Activated CD4-positive, alpha-beta T cell treated with anti-CD3 and anti-CD28 coated beads for 36 hours (primary cell): ENCODE measurements around the gene DUS2. TPM values are rescaled to one million over a fixed set of nuclear protein-coding genes. Genes with fewer than 3 reads are reported as not detected.
"Not testable (repeated sequence)": the region's sequence is repeated elsewhere in the genome, so short reads cannot be mapped to it uniquely, and the experiment has no call there.

Experiments used
- ATAC-seq: fragments of 200-7000 bp; cut with Tn5 transposase; one replicate; pipeline ENCODE4 v1.10.0; 2021; ENCODE audit warnings: mild to moderate bottlenecking, moderate library complexity
- CTCF ChIA-PET: fragments of 350-600 bp; sonication (Branson Sonifier 250); formaldehyde crosslinking; loops from one replicate; lab custom pipeline; 2021; ENCODE audit warnings: antibody characterized with exemption; lab: Charles Lee
- POLR2A ChIA-PET: fragments of 350-600 bp; sonication (Branson Sonifier 250); formaldehyde crosslinking; loops from one replicate; lab custom pipeline; 2021; ENCODE audit warnings: antibody characterized with exemption, inconsistent platforms; lab: Charles Lee
- DNase-seq: peaks from one replicate; pipeline ENCODE4 v3.0.0-alpha.2; 2020
- H3K27ac Mint-ChIP-seq: one replicate; pipeline ENCODE4 v1.8.0; 2021; ENCODE audit warnings: mixed read lengths
- H3K27me3 Mint-ChIP-seq: one replicate; pipeline ENCODE4 v1.8.0; 2021; ENCODE audit warnings: mixed read lengths
- H3K36me3 Mint-ChIP-seq: one replicate; pipeline ENCODE4 v1.8.0; 2021; ENCODE audit warnings: low read depth, mixed read lengths
- H3K4me1 Mint-ChIP-seq: one replicate; pipeline ENCODE4 v1.8.0; 2021; ENCODE audit warnings: mixed read lengths
- H3K4me3 Mint-ChIP-seq: one replicate; pipeline ENCODE4 v1.8.0; 2021; ENCODE audit warnings: mild to moderate bottlenecking, moderate library complexity, mixed read lengths
- H3K9me3 Mint-ChIP-seq: one replicate; pipeline ENCODE4 v1.8.0; 2021; ENCODE audit warnings: low read depth, mixed read lengths
- intact Hi-C, 2 experiments: fragments of 100-400 bp; cut with DNase I in 1 of 2; cut with micrococcal nuclease in 1 of 2; formaldehyde crosslinking; loops; one replicate each; pipeline versions ENCODE4 v1.14.2 to v1.15.1; 2022 to 2024; cut with DNase I, micrococcal nuclease
- total RNA-seq, 2 experiments: library from RNA; stranded (reverse); gene quantifications; one replicate each; pipeline ENCODE4 v1.2.3, GENCODE V29; 2021

DUS2 gene
- total RNA-seq, 2 experiments from 2014 or later = 29.5 to 33.1 TPM

DNA sequence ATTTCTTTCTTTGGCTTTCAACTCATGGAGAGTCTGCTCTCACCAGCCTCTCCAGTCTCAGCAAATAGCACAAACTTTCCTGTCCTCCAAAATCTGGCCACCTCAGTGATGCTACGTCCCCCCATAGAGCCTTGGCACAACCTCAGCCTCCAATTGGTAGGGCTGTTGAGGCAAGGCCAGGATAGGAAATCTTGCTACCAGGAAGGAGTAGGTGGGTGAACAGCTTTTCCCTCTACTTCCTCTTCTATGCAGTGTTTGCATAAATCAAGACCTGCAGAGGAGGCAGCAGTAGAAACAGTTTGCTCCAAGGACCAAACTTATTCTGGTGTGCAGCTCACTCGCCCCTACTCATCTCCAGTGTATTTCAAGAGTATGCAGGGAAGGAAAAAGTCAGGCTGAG is 23.1 kb upstream of the DUS2 start:
- Mint-ChIP-seq H3K9me3 (no peaks in the 10 kb centered on the region), H3K36me3 (peaks cover 3% of the 10 kb centered on the region), H3K27ac (peak overlapping the region; percentile 96), H3K4me3 (peak overlapping the region; percentile 77), H3K4me1 (peaks cover 49% of the 10 kb centered on the region), H3K27me3 (no peaks in the 10 kb centered on the region)
- ChIA-PET CTCF (interaction anchor here (0.6 to 1.2 kb wide), 3 partner anchors 22 to 220 kb away, joined by 3 to 5 read pairs (median 3); no protein-coding TSS in a partner anchor), POLR2A (interaction anchor here (1.0 to 2.5 kb wide), 3 partner anchors 13 to 30 kb away, joined by 3 to 21 read pairs (median 5); partner anchors contain the start of genes DDX28 and DUS2)
- ATAC-seq (peak; percentile 32), DNase-seq (no peak)
- intact Hi-C loops = no loop called here

DNA sequence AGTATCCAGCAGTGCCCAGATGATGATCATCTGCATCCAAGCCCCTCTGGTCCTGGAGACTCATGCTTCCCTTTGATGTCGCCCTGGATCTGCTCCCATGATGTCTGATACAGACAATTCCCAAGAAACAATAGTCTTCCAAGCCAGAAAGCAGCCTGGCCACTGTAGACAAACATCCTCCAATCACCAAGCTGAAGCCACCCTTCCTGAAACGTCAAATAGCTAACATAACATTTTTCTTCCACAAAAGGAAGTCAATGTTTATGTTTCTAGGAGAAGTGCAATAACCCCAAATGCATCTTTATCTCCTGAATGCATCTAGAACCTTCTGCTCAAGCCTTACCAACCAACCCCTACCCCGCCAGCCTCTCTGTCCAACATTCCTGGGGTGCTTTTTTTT is 22.6 kb upstream of the DUS2 start:
- Mint-ChIP-seq H3K36me3 (peaks cover 3% of the 10 kb centered on the region), H3K4me3 (no peak overlapping the region)

DNA sequence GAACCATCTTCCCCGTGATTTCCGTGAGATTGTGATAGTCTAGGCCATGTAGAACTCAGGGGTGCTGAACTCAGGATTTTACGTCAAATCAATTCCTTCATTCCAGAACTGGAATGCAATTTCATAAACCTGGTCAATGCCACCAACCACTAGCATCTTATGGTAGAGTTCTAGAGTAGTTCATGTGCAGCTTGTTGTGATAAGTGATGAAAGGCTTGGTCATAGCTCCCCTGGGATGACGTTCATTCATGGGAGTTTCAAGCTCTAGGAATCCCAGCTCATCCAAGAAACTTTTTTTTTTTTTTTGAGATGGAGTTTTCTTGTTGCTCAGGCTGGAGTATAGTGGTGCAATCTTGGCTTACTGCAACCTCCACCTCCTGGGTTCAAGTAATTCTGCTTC is 20.1 kb upstream of the DUS2 start:
- ATAC-seq = no peak
- peaks cover 3% of the 10 kb centered on the region for H3K36me3 Mint-ChIP-seq

More for the DNA sequence above, 22.6 kb upstream of the DUS2 start:
- no peaks in the 10 kb centered on the region for H3K9me3 Mint-ChIP-seq
- ChIA-PET POLR2A (interaction anchor here (1.0 to 2.5 kb wide), 2 partner anchors 22 to 31 kb away, joined by 5 to 21 read pairs; partner anchors contain the start of genes DDX28 and DUS2), CTCF (interaction anchor here (0.6 to 1.2 kb wide), 4 partner anchors 21 to 221 kb away, joined by 3 to 5 read pairs (median 3); no protein-coding TSS in a partner anchor)
- ATAC-seq = no peak
- H3K27ac Mint-ChIP-seq = peak overlapping the region; percentile 96
- no peaks in the 10 kb centered on the region for H3K27me3 Mint-ChIP-seq
- intact Hi-C loops = no loop called here
- H3K4me1 Mint-ChIP-seq = peaks cover 49% of the 10 kb centered on the region
- no peak for DNase-seq

DNA sequence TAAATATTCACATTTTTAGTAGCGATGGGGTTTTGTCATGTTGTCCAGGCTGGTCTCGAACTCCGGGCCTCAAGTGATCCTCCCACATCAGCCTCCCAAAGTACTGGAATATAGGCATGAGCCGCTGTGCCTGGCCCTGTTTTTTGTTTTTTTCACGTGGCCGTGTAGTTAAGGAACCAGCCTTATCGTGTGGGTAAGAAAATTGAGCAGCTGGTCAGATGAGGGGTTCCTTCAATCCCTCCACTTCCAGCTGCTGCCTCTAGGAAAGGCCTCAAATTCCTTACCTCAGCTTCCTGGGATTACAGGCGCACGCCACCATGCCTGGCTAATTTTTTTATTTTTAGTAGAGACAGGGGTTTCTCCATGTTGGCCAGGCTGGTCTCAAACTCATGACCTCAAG is 17.9 kb upstream of the DUS2 start:
- ChIA-PET POLR2A (interaction anchor here (0.6 to 0.7 kb wide), 2 partner anchors 13 to 64 kb away, joined by 3 to 7 read pairs; no protein-coding TSS in a partner anchor), CTCF (interaction anchor here (0.6 to 1.7 kb wide), 6 partner anchors 9 to 681 kb away, joined by 3 to 11 read pairs (median 4); partner anchors contain the start of genes DDX28 and DUS2)
- Mint-ChIP-seq H3K36me3 (no peaks in the 10 kb centered on the region), H3K27me3 (no peaks in the 10 kb centered on the region), H3K9me3 (no peaks in the 10 kb centered on the region), H3K4me3 (no peak overlapping the region), H3K4me1 (peaks cover 30% of the 10 kb centered on the region), H3K27ac (peak overlapping the region; percentile 86)
- DNase-seq (no peak), ATAC-seq (no peak)
- intact Hi-C loops = no loop called here

More for the DNA sequence above, 20.1 kb upstream of the DUS2 start:
- peaks cover 48% of the 10 kb centered on the region for H3K4me1 Mint-ChIP-seq
- H3K4me3 Mint-ChIP-seq = no peak overlapping the region
- intact Hi-C loops = no loop called here
- DNase-seq = no peak
- ChIA-PET POLR2A (interaction anchor here (0.6 kb wide), 1 partner anchor 25 kb away, joined by 4 read pairs; no protein-coding TSS in a partner anchor), CTCF (interaction anchor here (0.7 to 1.4 kb wide), 6 partner anchors 9 to 724 kb away, joined by 3 to 4 read pairs (median 3); no protein-coding TSS in a partner anchor)
- H3K27me3 Mint-ChIP-seq = no peaks in the 10 kb centered on the region
- H3K9me3 Mint-ChIP-seq = no peaks in the 10 kb centered on the region
- no peak overlapping the region for H3K27ac Mint-ChIP-seq

DNA sequence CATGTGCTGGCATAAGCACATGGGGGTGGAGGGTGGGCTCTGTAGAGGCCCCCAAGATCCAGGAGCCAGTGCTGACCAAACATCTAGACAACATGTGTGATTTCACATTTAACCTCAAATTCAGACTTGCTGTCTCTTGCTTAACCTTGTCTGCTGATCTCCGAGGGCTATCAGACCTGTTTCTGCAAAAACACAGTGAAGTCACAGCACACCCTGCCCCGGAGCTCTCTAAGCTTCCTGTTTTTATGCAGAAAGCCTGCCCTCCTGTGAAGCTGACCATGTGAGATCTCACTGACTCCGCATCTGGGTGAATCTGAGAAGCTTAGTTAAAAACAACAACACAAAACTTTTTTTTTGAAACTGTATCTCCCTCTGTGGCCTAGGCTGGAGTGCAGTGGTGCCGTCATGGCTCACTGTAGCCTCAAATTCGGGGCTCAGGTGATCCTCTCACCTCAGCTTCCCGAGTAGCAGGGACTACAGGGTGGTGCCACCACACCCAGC is 17.2 kb upstream of the DUS2 start:
- H3K27ac Mint-ChIP-seq = peak overlapping the region; percentile 86
- CTCF ChIA-PET = interaction anchor here (0.6 to 1.7 kb wide), 9 partner anchors 9 to 682 kb away, joined by 3 to 11 read pairs (median 3); partner anchors contain the start of genes DDX28, DPEP2NB and DUS2
- H3K4me1 Mint-ChIP-seq = peaks cover 24% of the 10 kb centered on the region
- intact Hi-C loops = no loop called here
- no peaks in the 10 kb centered on the region for H3K9me3 Mint-ChIP-seq
- ATAC-seq = peak; percentile 83
- POLR2A ChIA-PET = interaction anchor here (0.6 kb wide), 2 partner anchors 37 to 187 kb away, joined by 3 to 6 read pairs; no protein-coding TSS in a partner anchor
- peak overlapping the region; percentile 30 for H3K4me3 Mint-ChIP-seq
- peak; percentile 47 for DNase-seq
- H3K27me3 Mint-ChIP-seq = no peaks in the 10 kb centered on the region
- no peaks in the 10 kb centered on the region for H3K36me3 Mint-ChIP-seq

DNA sequence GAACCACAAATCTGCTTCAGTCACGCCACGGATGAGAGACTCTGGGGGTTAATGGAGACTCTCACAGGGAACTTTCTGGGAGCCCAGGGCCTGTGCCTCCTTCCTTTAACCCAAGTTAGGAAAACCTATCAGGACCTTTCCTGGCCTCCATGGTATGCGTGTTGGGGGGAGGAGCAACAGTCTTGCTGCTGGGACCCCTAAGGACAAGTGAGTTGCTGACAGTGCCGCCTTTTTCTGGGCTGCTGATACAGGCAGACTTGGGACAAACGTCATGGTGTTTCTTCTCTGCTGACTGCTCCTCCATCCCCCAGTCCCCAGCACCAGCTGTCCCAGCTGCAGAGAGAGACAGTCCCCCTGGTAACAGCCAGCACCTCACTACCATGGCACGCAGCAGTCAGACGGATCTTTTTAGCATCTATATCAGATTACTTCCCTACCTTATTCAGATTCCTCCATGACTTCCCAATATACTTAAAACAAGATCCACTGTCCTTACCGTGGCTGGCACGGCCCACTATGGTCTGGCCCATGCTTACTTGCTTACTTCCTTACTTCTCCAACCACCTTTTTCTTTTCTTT is 13.8 kb upstream of the DUS2 start:
- H3K27ac Mint-ChIP-seq = no peak overlapping the region

DNA sequence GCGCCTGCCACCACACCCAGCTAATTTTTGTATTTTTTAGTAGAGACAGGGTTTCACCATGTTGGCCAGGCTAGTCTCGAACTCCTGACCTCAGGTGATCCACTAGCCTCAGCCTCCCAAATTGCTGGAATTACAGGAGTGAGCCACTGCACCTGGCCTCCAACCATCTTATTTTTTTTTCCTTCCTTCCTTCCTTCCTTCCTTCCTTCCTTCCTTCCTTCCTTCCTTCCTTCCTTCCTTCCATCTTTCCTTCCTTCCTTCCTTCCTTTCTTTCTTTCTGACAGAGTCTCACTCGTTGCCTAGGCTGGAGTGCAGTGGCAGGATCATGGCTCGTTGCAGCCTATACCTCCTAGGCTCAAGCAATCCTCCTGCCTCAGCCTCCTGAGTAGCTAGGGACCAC is 13.2 kb upstream of the DUS2 start:
- H3K27ac Mint-ChIP-seq, CTCF ChIA-PET, intact Hi-C loops, H3K4me3 Mint-ChIP-seq, POLR2A ChIA-PET, H3K27me3 Mint-ChIP-seq, ATAC-seq, H3K9me3 Mint-ChIP-seq, H3K36me3 Mint-ChIP-seq, DNase-seq: not testable (repeated sequence)
- peaks cover 26% of the 10 kb centered on the region for H3K4me1 Mint-ChIP-seq

More for the DNA sequence above, 13.8 kb upstream of the DUS2 start:
- Mint-ChIP-seq H3K4me3 (no peak overlapping the region), H3K36me3 (no peaks in the 10 kb centered on the region), H3K4me1 (peaks cover 28% of the 10 kb centered on the region), H3K27me3 (no peaks in the 10 kb centered on the region), H3K9me3 (no peaks in the 10 kb centered on the region)
- no peak for ATAC-seq
- intact Hi-C loops = no loop called here
- no peak for DNase-seq
- CTCF ChIA-PET = interaction anchor here (1.2 kb wide), 2 partner anchors 24 to 32 kb away, joined by 3 to 4 read pairs; no protein-coding TSS in a partner anchor
- POLR2A ChIA-PET = no interaction called here

DNA sequence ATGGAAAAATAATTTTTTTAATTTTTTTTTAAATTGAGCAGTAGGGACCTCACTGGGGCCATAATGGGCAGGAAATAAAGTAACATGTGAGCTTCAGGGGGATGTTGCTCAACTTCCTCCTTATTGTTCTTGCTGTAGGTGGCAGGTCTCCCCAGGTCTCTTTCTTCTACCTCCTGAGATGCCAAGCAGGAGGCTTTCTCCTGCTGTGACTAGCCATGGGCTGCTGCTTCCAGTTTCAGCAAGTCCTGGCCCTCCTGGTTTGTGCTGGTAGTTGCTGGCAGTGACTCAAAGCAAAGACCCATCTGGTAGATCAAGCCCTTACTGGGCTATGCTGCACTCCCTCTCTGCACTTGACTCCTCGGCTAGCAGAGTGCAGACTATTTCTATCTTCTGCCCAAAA is 9.6 kb upstream of the DUS2 start:
- POLR2A ChIA-PET = no interaction called here
- DNase-seq = peak; percentile 21

DNA sequence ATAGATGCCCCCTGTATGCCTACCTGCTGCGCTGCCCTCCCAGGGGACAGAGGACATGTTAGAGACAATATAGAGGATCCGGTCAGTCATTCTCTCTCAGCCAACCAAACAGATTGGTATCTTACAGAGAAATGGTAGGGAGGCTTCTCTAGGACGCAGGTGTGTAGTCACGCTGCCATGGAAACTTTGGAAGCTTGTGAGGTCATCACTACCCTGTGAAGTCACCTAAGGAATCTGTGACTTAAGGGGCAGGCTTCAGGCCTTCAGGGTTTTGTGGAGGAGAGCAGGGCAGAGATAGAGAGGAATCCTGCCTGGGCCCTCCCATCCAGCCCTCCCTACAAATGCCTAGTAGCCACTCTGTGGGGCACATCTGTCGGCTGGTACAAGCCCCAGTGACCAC is 7.4 kb upstream of the DUS2 start, which contains the start of gene DPEP2NB:
TSS of gene DPEP2NB (minus strand) at position 231 of the 400 bp plus-strand sequence. CDS start at position 90, 141 bp downstream.
- CTCF ChIA-PET = interaction anchor here (0.6 to 1.1 kb wide), 2 partner anchors 10 to 14 kb away, joined by 3 read pairs; no protein-coding TSS in a partner anchor
- H3K36me3 Mint-ChIP-seq = no peaks in the 10 kb centered on the region
- H3K27me3 Mint-ChIP-seq = no peaks in the 10 kb centered on the region
- no peak within 1 kb of the TSS for H3K27ac Mint-ChIP-seq
- peaks cover 8% of the 10 kb centered on the region for H3K4me1 Mint-ChIP-seq
- no peak within 1 kb of the TSS for H3K4me3 Mint-ChIP-seq
- POLR2A ChIA-PET = interaction anchor here (1.0 kb wide), 1 partner anchor 45 kb away, joined by 4 read pairs; no protein-coding TSS in a partner anchor
- DNase-seq (no peak), ATAC-seq (no peak)
- intact Hi-C loops = no loop called here
- H3K9me3 Mint-ChIP-seq = no peaks in the 10 kb centered on the region

More for the DNA sequence above, 9.6 kb upstream of the DUS2 start:
- peak; percentile 72 for ATAC-seq
- H3K27ac Mint-ChIP-seq = no peak overlapping the region
- intact Hi-C loops = no loop called here
- CTCF ChIA-PET = interaction anchor here (0.7 to 1.6 kb wide), 2 partner anchors 32 to 413 kb away, joined by 3 read pairs; no protein-coding TSS in a partner anchor
- H3K9me3 Mint-ChIP-seq = no peaks in the 10 kb centered on the region
- H3K27me3 Mint-ChIP-seq = no peaks in the 10 kb centered on the region
- no peak overlapping the region for H3K4me3 Mint-ChIP-seq
- H3K36me3 Mint-ChIP-seq = no peaks in the 10 kb centered on the region
- H3K4me1 Mint-ChIP-seq = peaks cover 8% of the 10 kb centered on the region

DNA sequence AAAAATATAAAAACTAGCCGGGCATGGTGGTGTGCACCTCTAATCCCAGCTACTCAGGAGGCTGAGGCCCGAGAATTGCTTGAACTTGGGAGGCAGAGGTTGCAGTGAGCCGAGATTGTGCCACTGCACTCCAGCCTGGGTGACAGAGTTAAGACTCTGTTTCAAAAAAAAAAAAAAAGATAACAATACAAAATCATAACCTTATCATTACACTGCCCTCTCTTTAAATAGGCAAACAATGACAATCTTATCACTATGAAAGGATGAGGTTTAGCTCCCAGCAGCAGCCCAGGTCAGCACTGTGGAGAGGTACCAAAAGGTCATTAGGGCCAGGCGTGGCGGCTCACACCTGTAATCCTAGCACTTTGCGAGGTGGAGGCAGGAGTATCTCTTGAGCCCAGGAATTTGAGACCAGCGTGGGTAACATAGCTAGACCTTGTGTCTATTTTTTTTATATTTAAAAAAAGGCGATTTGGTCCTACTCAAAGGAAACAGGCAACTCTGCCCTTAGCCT is 3.9 kb upstream of the DUS2 start:
- Mint-ChIP-seq H3K4me3 (no peak overlapping the region), H3K36me3 (peaks cover 12% of the 10 kb centered on the region), H3K4me1 (peaks cover 19% of the 10 kb centered on the region), H3K27ac (no peak overlapping the region), H3K9me3 (no peaks in the 10 kb centered on the region), H3K27me3 (no peaks in the 10 kb centered on the region)
- ATAC-seq (no peak), DNase-seq (no peak)
- ChIA-PET POLR2A (no interaction called here), CTCF (interaction anchor here (1.1 to 1.2 kb wide), 2 partner anchors 20 to 65 kb away, joined by 3 read pairs; partner anchors contain the start of gene DPEP2)
- intact Hi-C loops = no loop called here

DNA sequence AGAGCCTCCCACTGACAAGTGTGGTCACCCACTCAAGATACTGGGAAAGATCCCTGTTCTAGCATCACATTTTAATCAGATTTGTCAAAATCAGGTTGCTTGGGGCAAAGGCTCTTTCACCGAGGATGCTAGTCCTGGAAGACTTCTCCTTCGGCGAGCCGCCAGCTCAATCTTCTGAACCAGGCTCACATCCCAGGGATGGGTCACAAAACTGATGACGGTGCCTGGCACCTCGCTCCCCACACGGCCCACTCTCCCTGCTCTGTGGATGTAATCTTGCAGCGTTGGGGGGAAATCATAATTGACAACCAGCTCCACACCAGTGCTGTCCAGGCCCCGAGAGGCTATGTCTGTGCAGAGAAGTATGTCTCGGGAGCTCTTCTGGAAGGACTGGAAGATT is 1.6 kb upstream of the DUS2 start:
- no peak for DNase-seq
- intact Hi-C loops = no loop called here
- ChIA-PET CTCF (interaction anchor here (0.7 to 2.0 kb wide), 8 partner anchors 14 to 207 kb away, joined by 3 to 7 read pairs (median 4); no protein-coding TSS in a partner anchor), POLR2A (interaction anchor here (0.6 to 3.5 kb wide), 2 partner anchors 22 to 203 kb away, joined by 5 to 21 read pairs; partner anchors contain the start of gene DPEP2)
- Mint-ChIP-seq H3K4me3 (peak overlapping the region; percentile 95), H3K9me3 (no peaks in the 10 kb centered on the region), H3K36me3 (peaks cover 19% of the 10 kb centered on the region), H3K27me3 (no peaks in the 10 kb centered on the region), H3K27ac (peak overlapping the region; percentile 55), H3K4me1 (peaks cover 23% of the 10 kb centered on the region)
- ATAC-seq = no peak
